Stimulated activated CD4-positive, alpha-beta T cell treated with anti-CD3 and anti-CD28 coated beads, Interleukin-4, amount 100 ng/mL, for 24 hours (primary cell): ENCODE measurements around the gene SORCS2.
"Not testable (repeated sequence)": the region's sequence is repeated elsewhere in the genome, so short reads cannot be mapped to it uniquely, and the experiment has no call there.

ENCODE experiments used
- DNase-seq: peaks from one replicate; pipeline ENCODE4 v3.0.0-alpha.2; 2020

SORCS2 gene

GRCh38 chr4:7573576-7574091 lies 381.3 kb downstream of the SORCS2 start:
- DNase-seq = no peak

GRCh38 chr4:7574287-7575014 lies 382.1 kb downstream of the SORCS2 start:
- DNase-seq = no peak

DNA sequence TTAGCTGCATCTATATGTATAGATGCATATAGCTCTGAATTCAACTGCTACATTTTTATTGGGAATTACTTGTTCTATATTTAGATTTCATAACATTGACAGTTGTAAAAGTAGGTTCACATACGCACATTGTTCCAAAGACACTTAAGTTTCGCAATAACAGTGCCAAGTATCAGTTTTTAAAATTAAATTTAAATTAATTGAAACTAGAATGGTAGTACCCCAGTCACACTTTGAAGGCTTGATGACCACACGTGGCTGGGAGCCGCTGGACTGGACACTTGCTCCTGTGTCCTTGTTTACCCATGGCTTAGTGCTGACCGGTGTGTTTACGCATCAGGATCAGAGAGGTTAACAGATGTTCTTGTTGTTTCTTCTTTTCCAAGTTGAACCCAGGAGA lies 383.1 kb downstream of the SORCS2 start:
- DNase-seq = no peak

GRCh38 chr4:7577361-7578039 lies 385.2 kb downstream of the SORCS2 start:
- DNase-seq = not testable (repeated sequence)

- DNase-seq = peak; percentile 9
Observed at GRCh38 chr4:7581477-7581876, 389.1 kb downstream of the SORCS2 start.

DNA sequence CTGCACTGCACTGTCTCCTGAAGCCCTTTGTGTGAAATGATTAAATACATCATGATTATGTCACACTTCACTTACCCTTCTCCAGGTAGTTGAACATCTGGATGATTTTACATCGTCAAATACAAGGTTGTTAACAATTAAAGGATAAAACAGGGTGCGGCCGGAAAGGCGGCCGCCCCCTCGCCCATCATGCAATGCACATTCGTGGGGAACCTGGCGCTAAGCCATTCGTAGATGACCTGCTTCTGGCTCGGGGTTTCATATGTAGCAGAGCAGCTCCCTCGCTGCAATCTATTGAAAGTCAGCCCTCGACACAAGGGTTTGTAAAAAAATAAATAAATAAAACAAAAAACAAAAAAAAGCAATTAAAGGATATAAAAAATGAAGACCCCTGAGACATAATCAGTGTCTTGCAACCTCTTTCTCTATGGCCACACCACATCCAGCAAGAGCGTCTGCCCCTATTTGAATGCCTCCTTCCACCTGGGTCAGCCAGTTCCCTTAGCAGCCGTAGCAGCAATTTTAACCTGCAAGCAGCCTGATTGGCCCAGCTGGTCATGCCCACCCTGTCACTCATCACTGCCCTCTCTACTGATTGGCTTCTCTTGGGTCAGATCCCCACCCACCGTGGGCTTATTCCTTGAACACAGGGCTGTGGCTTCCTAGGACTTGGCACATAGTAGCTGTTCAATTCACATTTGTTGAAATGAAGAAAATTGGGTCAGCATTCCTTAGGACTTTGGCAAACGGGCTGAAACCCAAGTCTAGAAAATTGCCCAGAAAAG lies 390.2 kb downstream of the SORCS2 start:
- DNase-seq = no peak

DNA sequence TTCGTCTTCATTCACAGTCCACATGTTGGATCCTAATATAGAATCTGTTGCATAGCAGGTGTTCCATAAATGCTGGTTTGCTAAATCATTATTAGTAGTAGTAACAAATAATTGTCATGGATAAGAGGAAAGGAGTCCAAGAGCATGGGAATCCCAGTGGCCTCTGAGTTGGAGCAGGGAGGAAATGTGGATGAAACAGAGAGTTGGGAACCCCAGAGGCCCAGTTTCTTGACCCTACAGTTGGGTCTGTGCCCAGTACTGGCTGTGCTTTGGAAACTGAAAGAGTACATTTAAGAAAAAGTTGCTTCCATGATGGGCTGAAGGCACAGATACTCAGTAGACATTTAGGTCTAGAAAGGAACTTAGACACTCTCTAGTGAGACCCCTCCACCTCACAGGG lies 391.8 kb downstream of the SORCS2 start:
- DNase-seq = no peak

- no peak for DNase-seq
Observed at GRCh38 chr4:7584606-7585159, 392.3 kb downstream of the SORCS2 start.

GRCh38 chr4:7585768-7586167 lies 393.4 kb downstream of the SORCS2 start:
- no peak for DNase-seq

DNA sequence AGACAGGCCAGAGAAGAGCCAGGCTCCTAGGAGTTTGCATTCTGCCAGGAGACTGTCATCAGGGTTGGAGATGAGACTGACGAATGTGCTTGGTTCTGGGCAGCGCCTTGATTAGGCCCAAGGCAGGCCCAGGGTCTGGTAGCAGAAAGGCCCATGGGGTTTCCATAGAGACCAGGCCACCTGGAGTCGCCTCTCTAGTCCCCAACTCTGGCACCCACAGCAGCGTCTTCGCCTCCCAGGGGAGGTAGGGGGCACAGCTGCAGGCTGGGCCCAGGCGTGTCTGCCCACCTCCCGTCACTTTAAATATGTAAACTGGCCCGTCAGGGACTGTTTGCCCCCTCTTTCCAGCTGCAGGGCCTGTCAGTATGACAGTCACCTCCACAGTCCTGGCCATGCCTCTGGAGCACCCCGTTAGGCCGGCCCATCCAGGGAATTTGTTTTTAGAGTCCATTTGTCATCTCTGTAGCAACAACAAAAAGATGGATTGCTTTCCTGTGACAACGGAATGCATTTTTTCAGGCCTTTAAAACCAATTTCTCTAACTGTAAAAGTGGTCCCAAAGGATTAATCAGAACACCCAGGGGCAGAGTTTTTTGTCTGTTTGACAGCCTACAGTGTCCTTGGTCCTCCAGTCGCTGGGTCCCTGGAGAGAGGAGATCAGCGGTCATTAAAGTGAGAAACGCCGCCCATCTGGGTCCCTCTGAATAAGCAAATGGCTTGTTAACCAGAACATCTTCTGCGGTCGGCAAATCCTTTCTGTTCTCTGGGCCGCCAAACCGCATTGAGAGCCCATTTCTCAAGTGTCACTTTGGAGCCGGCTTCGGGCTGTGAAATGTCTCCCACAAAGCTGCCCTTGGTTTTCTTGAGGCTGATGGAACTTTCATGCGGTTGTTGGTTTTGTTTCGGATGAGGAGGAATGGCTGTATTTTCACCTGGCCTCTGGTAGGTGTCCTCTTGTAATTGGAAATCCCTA lies 395.4 kb downstream of the SORCS2 start:
- DNase-seq = no peak

GRCh38 chr4:7590189-7590588 lies 397.9 kb downstream of the SORCS2 start:
- DNase-seq = no peak

DNA sequence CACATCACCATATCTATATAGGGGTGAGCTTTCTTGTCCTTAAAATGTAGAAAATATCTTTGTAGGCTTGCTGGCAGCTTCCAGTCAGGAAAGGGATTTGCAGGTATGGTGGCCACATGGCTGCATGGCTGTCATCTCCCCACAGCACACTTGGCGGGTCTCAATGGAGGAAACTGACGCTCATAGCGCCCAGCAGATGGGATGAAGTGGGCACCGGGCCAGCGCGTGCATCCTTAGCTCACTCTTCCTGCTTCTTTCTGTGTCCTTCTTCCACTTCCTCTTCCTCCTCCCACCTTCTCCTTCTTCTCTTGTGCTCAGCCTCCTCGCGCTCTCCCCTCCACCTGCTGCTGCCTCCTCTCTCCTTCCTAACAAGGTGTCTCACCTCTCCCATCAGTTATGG lies 398.6 kb downstream of the SORCS2 start:
- DNase-seq = no peak

GRCh38 chr4:7591409-7592053 lies 399.2 kb downstream of the SORCS2 start:
- DNase-seq = no peak

DNA sequence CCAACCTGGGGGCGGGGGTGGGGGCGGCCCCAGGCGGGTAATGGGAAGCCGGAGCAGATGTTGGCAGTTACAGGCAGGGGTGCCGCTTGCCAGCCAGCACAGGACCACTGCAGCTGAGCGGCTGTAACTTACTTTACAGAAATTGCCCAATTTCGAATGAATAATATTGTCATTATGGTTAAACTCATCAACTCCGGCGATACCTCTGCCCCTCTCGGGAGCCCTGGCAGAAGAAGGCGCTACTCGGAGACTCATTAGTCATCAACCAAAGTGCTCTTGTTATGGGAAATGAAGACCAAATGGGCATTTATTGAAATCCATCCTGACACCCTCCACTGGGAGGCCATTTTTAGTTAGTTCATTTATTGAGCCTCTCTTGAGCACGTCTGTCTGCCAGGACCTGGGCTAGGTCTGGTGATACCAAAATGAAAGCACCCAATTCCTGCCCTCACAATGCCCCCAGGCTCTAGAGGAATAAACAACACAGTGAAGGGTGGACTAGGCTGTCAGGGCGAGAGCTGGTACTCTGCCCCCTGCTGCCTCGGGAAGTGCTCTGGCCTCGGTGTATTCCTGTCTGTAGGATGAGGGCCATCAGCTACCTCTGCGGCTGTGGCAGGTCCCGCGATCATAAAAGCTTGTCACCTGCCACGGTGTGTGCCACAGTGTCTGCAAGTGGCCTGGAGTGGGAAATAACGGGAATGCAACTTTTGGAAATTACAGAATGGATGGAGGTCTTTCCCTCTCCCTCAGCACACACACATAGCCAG lies 401.5 kb downstream of the SORCS2 start:
- no peak for DNase-seq

DNA sequence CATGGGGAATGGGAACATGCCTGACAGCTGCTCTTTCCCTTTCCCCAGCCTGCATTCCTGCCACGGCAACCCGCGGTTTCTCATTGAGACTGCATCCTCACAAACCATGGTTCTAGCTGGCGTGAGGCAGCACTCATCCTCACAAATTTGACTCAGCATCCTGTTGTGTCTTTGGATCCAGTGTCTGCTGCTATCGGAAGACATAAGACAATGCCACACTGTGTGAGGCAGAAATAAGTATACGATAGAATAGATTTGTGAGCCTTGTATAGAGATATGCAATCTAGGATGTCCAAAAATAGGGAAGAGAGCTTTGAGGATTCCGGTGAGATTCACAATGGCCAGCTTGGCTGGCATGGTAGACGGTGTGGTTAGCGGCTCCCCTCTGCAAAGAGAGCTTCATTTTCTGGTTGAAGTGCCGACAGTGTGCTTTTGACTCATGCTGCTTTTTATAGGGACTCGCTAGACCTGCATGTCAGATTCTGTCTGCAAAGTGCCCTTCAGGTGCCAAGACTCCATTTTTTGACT lies 403.7 kb downstream of the SORCS2 start:
- DNase-seq = no peak

- no peak for DNase-seq
Observed at GRCh38 chr4:7596918-7597606, 404.7 kb downstream of the SORCS2 start.

DNA sequence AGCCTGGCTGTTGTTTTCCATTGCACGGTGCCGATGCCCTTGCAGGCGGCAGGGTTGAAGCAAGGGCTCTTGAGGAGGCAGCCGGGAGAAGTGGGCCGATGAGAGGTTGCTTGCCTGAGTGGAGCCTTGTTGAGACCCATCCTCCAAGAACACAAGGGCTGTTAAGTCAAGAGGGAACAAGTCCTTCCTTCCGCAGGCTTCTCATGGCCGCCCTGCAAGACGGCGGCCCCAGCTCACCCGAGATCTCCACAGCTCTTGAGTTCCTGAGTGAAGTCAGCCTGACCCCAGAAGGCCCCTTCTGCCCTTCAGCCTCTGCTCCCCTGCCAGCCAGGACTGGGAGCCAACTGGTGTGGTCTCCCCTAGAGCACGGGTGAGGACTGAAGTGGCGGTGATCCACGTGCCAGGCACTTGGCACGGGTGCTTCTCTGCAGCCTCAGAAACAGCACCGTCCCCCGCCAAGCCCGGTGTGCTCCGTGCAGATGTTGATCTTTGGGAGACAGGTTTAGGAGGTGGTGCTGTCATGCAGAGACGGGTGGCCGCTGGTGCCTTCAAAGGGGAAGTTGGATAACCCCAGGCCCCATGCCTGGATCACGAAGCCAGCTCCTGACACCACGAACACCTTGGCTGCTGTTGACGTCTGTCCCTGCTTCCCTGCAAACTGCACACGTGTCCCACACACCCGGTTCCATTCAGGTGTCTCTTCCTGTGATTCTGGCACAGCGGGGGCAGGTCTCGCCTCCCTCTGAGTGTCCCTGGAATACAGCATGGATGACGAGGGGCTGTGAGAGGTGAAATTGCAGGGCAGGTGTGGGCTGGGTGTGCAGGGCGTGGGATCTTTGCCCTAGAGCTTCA lies 406.8 kb downstream of the SORCS2 start:
- DNase-seq = no peak

DNA sequence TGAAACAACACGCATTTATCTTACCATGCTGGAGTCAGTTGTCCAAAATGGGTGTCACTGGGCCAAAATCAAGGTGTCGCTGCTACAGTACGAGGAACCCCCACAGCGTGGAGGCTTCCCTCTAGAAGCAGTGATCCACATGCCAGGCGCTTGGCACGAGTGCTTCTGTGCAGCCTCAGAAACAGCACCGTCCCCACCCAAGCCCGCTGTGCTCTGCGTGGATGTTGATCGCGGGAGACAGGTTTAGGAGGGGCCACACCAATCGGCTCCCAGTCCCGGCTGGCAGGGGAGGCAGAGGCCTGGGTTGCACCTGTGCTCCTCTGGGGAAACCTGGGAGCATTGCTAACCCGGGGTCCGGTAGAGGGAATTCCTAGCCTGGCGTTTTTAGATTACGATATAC lies 407.9 kb downstream of the SORCS2 start:
- DNase-seq = no peak

DNA sequence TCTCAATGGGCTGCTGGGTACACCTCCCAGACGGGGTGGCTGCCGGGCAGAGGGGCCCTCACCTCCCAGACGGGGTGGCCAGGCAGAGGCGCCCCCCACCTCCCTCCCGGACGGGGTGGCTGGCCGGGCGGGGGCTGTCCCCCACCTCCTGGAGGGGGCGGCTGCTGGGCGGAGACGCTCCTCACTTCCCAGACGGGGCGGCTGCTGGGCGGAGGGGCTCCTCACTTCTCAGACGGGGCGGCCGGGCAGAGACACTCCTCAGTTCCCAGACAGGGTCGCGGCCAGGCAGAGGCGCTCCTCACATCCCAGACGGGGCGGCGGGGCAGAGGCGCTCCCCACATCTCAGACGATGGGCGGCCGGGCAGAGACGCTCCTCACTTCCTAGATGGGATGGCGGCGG lies 409.8 kb downstream of the SORCS2 start:
- DNase-seq = not testable (repeated sequence)
